Neural cell (in vitro differentiated cells): ENCODE data around the gene QARS1. TPM values are rescaled to one million over a fixed set of nuclear protein-coding genes. Genes with fewer than 3 reads are reported as not detected.

Source experiments
- H2AFZ ChIP-seq: fragments of 200-600, 300-800 bp; sonication (generic), shearing (Covaris generic); 2 replicates; pipeline ENCODE4 v1.6.0; 2014; ENCODE audit warnings: low read depth, mild to moderate bottlenecking, antibody characterized with exemption, low read length, moderate library complexity
- H3F3A ChIP-seq: fragments of 200-600 bp; shearing (Covaris generic); 2 replicates; pipeline ENCODE4 v1.6.1; 2016; ENCODE audit warnings: mild to moderate bottlenecking, moderate library complexity, mixed read lengths, antibody characterized with exemption, low read length; ENCODE audit not compliant: insufficient read depth, poor library complexity, severe bottlenecking
- H3K27ac ChIP-seq: fragments of 200-600, 300-800 bp; sonication (generic), shearing (Covaris generic); 2 replicates; pipeline ENCODE4 v1.5.1; 2014; ENCODE audit warnings: mild to moderate bottlenecking, low read length, moderate library complexity
- H3K27me3 ChIP-seq: fragments of 300-800, 200-600 bp; sonication (generic), shearing (Covaris generic); 2 replicates; pipeline ENCODE4 v1.6.0; 2014; ENCODE audit warnings: mild to moderate bottlenecking, low read depth, low read length, moderate library complexity; ENCODE audit not compliant: insufficient read depth
- H3K36me3 ChIP-seq: fragments of 300-800, 200-600 bp; sonication (generic), shearing (Covaris generic); 2 replicates; pipeline ENCODE4 v1.5.1; 2014; ENCODE audit warnings: mild to moderate bottlenecking, antibody characterized with exemption, low read length, moderate library complexity; ENCODE audit not compliant: insufficient read depth
- H3K4me2 ChIP-seq: fragments of 300-800, 200-600 bp; sonication (generic), shearing (Covaris generic); 2 replicates; pipeline ENCODE4 v1.6.0; 2014; ENCODE audit warnings: mild to moderate bottlenecking, low read length
- H3K4me3 ChIP-seq: fragments of 300-800, 200-600 bp; sonication (generic), shearing (Covaris generic); 2 replicates; pipeline ENCODE4 v1.5.1; 2014; ENCODE audit warnings: mild to moderate bottlenecking, low read length, moderate library complexity
- H3K79me2 ChIP-seq: fragments of 200-600 bp; shearing (Covaris generic); replicated peaks from 2 replicates; pipeline ENCODE4 v1.6.0; 2014; ENCODE audit warnings: mild to moderate bottlenecking, low read length, moderate library complexity; ENCODE audit not compliant: insufficient read depth
- H3K9ac ChIP-seq: fragments of 300-800, 200-600 bp; sonication (generic), shearing (Covaris generic); 2 replicates; pipeline ENCODE4 v1.6.1; 2016; ENCODE audit warnings: mild to moderate bottlenecking, low read length, mixed read lengths
- H3K9me2 ChIP-seq: fragments of 200-600 bp; shearing (Covaris generic); 2 replicates; pipeline ENCODE4 v1.6.1; 2016; ENCODE audit warnings: mild to moderate bottlenecking, low read length, mixed read lengths; ENCODE audit not compliant: insufficient read depth
- H3K9me3 ChIP-seq: fragments of 200-600, 300-800 bp; sonication (generic), shearing (Covaris generic); 2 replicates; pipeline ENCODE4 v1.6.1; 2016; ENCODE audit warnings: mild to moderate bottlenecking, mixed run types, low read length, moderate library complexity, mixed read lengths
- H4K20me1 ChIP-seq: fragments of 200-600 bp; shearing (Covaris generic); 2 replicates; pipeline ENCODE4 v1.6.1; 2016; ENCODE audit warnings: mild to moderate bottlenecking, mixed run types; ENCODE audit not compliant: insufficient read depth
- CTCF ChIP-seq: fragments of 450-650 bp; IDR thresholded peaks from 2 replicates; pipeline ENCODE4 v1.5.1; 2014; ENCODE audit warnings: antibody characterized with exemption, mild to moderate bottlenecking, moderate library complexity; ENCODE audit not compliant: poor library complexity, severe bottlenecking
- EP300 ChIP-seq: fragments of 450-650 bp; conservative IDR thresholded peaks from 2 replicates; pipeline ENCODE4 v1.6.1; 2014; ENCODE audit warnings: antibody characterized with exemption, mild to moderate bottlenecking, moderate library complexity; ENCODE audit not compliant: poor library complexity, severe bottlenecking
- EZH2 ChIP-seq: fragments of 200-600, 300-800 bp; shearing (Covaris generic), sonication (generic); IDR thresholded peaks from 2 replicates; pipeline ENCODE4 v1.6.1; 2014; ENCODE audit warnings: antibody characterized with exemption, low read length, borderline replicate concordance, mild to moderate bottlenecking; ENCODE audit not compliant: insufficient read depth, poor library complexity, severe bottlenecking
- MXI1 ChIP-seq: fragments of 450-650 bp; conservative IDR thresholded peaks from 2 replicates; pipeline ENCODE4 v1.6.1; 2014; ENCODE audit warnings: antibody characterized with exemption, mild to moderate bottlenecking; ENCODE audit not compliant: poor library complexity, severe bottlenecking
- POLR2AphosphoS5 ChIP-seq: IDR thresholded peaks from 2 replicates; pipeline ENCODE4 v1.6.1; 2012
- RAD21 ChIP-seq: fragments of 450-650 bp; conservative IDR thresholded peaks from 2 replicates; pipeline ENCODE4 v1.6.1; 2014; ENCODE audit warnings: antibody characterized with exemption, mild to moderate bottlenecking, moderate library complexity
- REST ChIP-seq: IDR thresholded peaks from 2 replicates; pipeline ENCODE4 v1.6.1; 2012; ENCODE audit warnings: borderline replicate concordance
- SMC3 ChIP-seq: fragments of 450-650 bp; conservative IDR thresholded peaks from 2 replicates; pipeline ENCODE4 v1.6.1; 2014; ENCODE audit warnings: antibody characterized with exemption, mild to moderate bottlenecking, moderate library complexity; ENCODE audit not compliant: poor library complexity
- TAF1 ChIP-seq: IDR thresholded peaks from 2 replicates; pipeline ENCODE4 v1.6.1; 2012; ENCODE audit warnings: low read depth
- polyA plus RNA-seq: library from polyadenylated mRNA; depleted of rRNA; stranded (reverse); fragments of >200 nt; gene quantifications from 2 replicates; pipeline ENCODE4 v1.2.3, GENCODE V29; 2014

Gene QARS1
- polyA plus RNA-seq, 1 donor from 2014 or later: 174 TPM

- no peaks in the 10 kb centered on the region for H3F3A ChIP-seq
- no peak overlapping the region for H2AFZ ChIP-seq
- TF ChIP-seq RAD21 (no peak), SMC3 (no peak), EZH2 (no peak), MXI1 (no peak), EP300 (no peak), POLR2AphosphoS5 (no peak), TAF1 (no peak)
- no peak overlapping the region for H3K4me2 ChIP-seq
- H3K9ac ChIP-seq: no peak overlapping the region
- H3K27me3 ChIP-seq: no peaks in the 10 kb centered on the region
- H3K9me2 ChIP-seq: no peaks in the 10 kb centered on the region
- no peak overlapping the region for H3K4me3 ChIP-seq
- no peaks in the 10 kb centered on the region for H3K79me2 ChIP-seq
- H3K27ac ChIP-seq: no peak overlapping the region
- no peaks in the 10 kb centered on the region for H4K20me1 ChIP-seq
- no peaks in the 10 kb centered on the region for H3K9me3 ChIP-seq
- H3K36me3 ChIP-seq: no peaks in the 10 kb centered on the region
Observed at GRCh38 chr3:49131576-49131975, 27.0 kb upstream of the QARS1 start.

- Histone ChIP-seq H3K9ac (no peak overlapping the region), H3K27me3 (no peaks in the 10 kb centered on the region), H2AFZ (no peak overlapping the region), H3K36me3 (no peaks in the 10 kb centered on the region), H3K4me3 (no peak overlapping the region), H3F3A (no peaks in the 10 kb centered on the region), H3K9me3 (no peaks in the 10 kb centered on the region), H3K4me2 (no peak overlapping the region), H3K9me2 (no peaks in the 10 kb centered on the region), H4K20me1 (no peaks in the 10 kb centered on the region), H3K79me2 (no peaks in the 10 kb centered on the region), H3K27ac (no peak overlapping the region)
- TF ChIP-seq EZH2: no peak
- TF ChIP-seq EP300: no peak
- TF ChIP-seq REST: no peak
- no peak for TF ChIP-seq SMC3
- TF ChIP-seq TAF1: no peak
- no peak for TF ChIP-seq RAD21
- no peak for TF ChIP-seq CTCF
- TF ChIP-seq POLR2AphosphoS5: no peak
- no peak for TF ChIP-seq MXI1
Observed at GRCh38 chr3:49131040-49131439, 26.5 kb upstream of the QARS1 start.
